Measurements from ENCODE around the gene SLC1A4. TPM values are rescaled to one million over a fixed set of nuclear protein-coding genes. Genes with fewer than 3 reads are reported as not detected.

Gene SLC1A4
- total RNA-seq (10 to 100 TPM; 21.2 to 21.3 TPM), polyA plus RNA-seq (1.9 TPM)

DNA sequence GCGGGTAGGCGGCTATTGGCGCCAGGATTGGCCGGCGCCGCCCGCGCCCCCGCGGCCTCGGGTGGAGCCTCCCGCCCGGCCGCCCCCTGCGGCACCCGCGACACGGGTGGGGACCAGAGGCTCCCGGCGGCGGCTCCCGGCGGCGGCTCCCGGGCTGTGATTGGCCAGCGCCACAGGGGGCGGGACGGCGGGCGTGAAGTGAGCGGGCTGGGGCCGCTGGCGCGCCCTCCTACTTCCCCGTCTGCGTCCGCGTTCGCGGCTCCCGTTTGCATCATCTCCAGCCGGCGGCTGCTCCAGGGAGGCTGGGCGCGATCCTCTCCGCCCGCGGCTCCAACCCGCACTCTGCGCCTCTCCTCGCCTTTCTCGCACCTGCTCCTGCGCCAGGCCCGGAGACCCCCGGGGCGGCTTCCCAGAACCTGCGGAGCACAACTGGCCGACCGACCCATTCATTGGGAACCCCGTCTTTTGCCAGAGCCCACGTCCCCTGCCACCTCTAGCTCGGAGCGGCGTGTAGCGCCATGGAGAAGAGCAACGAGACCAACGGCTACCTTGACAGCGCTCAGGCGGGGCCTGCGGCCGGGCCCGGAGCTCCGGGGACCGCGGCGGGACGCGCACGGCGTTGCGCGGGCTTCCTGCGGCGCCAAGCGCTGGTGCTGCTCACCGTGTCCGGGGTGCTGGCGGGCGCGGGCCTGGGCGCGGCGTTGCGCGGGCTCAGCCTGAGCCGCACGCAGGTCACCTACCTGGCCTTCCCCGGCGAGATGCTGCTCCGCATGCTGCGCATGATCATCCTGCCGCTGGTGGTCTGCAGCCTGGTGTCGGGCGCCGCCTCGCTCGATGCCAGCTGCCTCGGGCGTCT is at the start of gene SLC1A4:
Gene SLC1A4 (plus strand): TSS at position 274 of the 856 bp plus-strand sequence. CDS start 245 bp downstream, at position 519.
- Histone ChIP-seq H3K9me3 (ENCODE audit: low read length) (no peaks in the 10 kb centered on the region), H3K36me3 (ENCODE audit: insufficient read depth, low read length) (no peaks in the 10 kb centered on the region), H3K27me3 (ENCODE audit: insufficient read depth, low read length, poor library complexity, severe bottlenecking) (no peaks in the 10 kb centered on the region), H3K4me1 (ENCODE audit: insufficient read depth, low read length) (peaks cover 8% of the 10 kb centered on the region), H3K27ac (ENCODE audit: low read depth, low read length) (peak within 1 kb of the TSS; percentile 58), H3K4me3 (ENCODE audit: low read length) (peak within 1 kb of the TSS; percentile 69)
- DNase-seq, result peak; percentile 66 to 84 (median 76)
- Mint-ChIP-seq H3K27ac (peak within 1 kb of the TSS; percentile 61 to 90 (median 76)), H3K9me3 (no peaks in the 10 kb centered on the region), H3K4me1 (peaks cover 20 to 48% (median 36%) of the 10 kb centered on the region in 3 donors), H3K27me3 (peaks cover 0 to 3% of the 10 kb centered on the region in 2 donors), H3K36me3 (peaks cover 0 to 5% (median 2%) of the 10 kb centered on the region in 3 donors), H3K4me3 (peak within 1 kb of the TSS; percentile 87 to 95 (median 89))
- ChIA-PET POLR2A (interaction anchor here (1.0 to 1.5 kb wide), 2 partner anchors 67 to 238 kb away, joined by 3 to 8 read pairs; partner anchors contain the start of genes ACTR2 and CEP68), CTCF (interaction anchor here (0.9 to 1.4 kb wide), 5 partner anchors 11 to 180 kb away, joined by 3 to 5 read pairs (median 3); no protein-coding TSS in a partner anchor)

DNA sequence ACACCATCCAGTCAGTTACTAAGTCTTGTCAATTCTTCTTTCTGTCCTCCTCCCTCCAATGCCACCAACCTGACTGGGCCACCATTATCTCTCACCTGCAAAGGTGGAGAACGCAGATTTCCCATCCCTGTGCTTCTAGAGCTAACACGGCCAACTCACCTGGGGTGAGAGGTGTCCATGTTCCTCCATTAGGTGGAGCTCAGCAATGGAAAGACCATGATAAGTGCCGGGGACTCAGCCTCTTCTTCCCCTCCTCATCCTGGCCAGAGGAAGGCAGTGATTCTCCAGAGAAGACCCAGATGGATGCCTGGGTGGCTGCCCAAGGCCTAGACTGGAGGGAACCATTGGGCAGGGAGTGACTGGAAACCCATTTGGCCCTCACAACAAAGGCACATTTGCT is 48.1 kb upstream of the SLC1A4 start:
- Mint-ChIP-seq H3K4me3 (no peak overlapping the region), H3K9me3 (no peaks in the 10 kb centered on the region), H3K27ac (no peak overlapping the region), H3K36me3 (no peaks in the 10 kb centered on the region), H3K4me1 (peaks cover 21 to 32% (median 28%) of the 10 kb centered on the region in 3 donors), H3K27me3 (peaks cover 0 to 7% of the 10 kb centered on the region in 2 donors)
- Histone ChIP-seq H3K9me3 (ENCODE audit: low read length) (no peaks in the 10 kb centered on the region), H3K4me1 (ENCODE audit: insufficient read depth, low read length) (peaks cover 9% of the 10 kb centered on the region), H3K4me3 (ENCODE audit: low read length) (no peak overlapping the region), H3K27me3 (ENCODE audit: insufficient read depth, low read length, poor library complexity, severe bottlenecking) (no peaks in the 10 kb centered on the region), H3K36me3 (ENCODE audit: insufficient read depth, low read length) (no peaks in the 10 kb centered on the region), H3K27ac (ENCODE audit: low read depth, low read length) (no peak overlapping the region)
- no peak for DNase-seq
- CTCF ChIA-PET, result interaction anchor here (1.2 kb wide), 1 partner anchor 22 kb away, joined by 3 read pairs; no protein-coding TSS in a partner anchor
- POLR2A ChIA-PET, result no interaction called here

- no peak for DNase-seq
- H3K27ac Mint-ChIP-seq, result no peak overlapping the region
- H3K9me3 Mint-ChIP-seq, result no peaks in the 10 kb centered on the region
- H3K4me1 Mint-ChIP-seq, result peaks cover 27 to 39% (median 35%) of the 10 kb centered on the region in 3 donors
- ChIA-PET CTCF (interaction anchor here (1.2 kb wide), 1 partner anchor 22 kb away, joined by 3 read pairs; no protein-coding TSS in a partner anchor), POLR2A (no interaction called here)
- Histone ChIP-seq H3K36me3 (ENCODE audit: insufficient read depth, low read length) (no peaks in the 10 kb centered on the region), H3K9me3 (ENCODE audit: low read length) (no peaks in the 10 kb centered on the region), H3K27ac (ENCODE audit: low read depth, low read length) (no peak overlapping the region), H3K4me1 (ENCODE audit: insufficient read depth, low read length) (peaks cover 16% of the 10 kb centered on the region), H3K4me3 (ENCODE audit: low read length) (no peak overlapping the region), H3K27me3 (ENCODE audit: insufficient read depth, low read length, poor library complexity, severe bottlenecking) (no peaks in the 10 kb centered on the region)
- peaks cover 0 to 7% of the 10 kb centered on the region in 2 donors for H3K27me3 Mint-ChIP-seq
- H3K4me3 Mint-ChIP-seq, result no peak overlapping the region
- no peaks in the 10 kb centered on the region for H3K36me3 Mint-ChIP-seq
Measured at GRCh38 chr2:64941801-64942200, 47.4 kb upstream of the SLC1A4 start.

- no peaks in the 10 kb centered on the region for H3K27me3 ChIP-seq (ENCODE audit: insufficient read depth, low read length, poor library complexity, severe bottlenecking)
- Mint-ChIP-seq H3K4me3 (peak overlapping the region in 1 of 7 donors; percentile 19), H3K27me3 (peaks cover 0 to 7% of the 10 kb centered on the region in 2 donors), H3K4me1 (peaks cover 36 to 48% (median 44%) of the 10 kb centered on the region in 3 donors), H3K27ac (peak overlapping the region in 1 of 8 donors; percentile 12), H3K9me3 (no peaks in the 10 kb centered on the region), H3K36me3 (no peaks in the 10 kb centered on the region)
- H3K27ac ChIP-seq (ENCODE audit: low read depth, low read length), result no peak overlapping the region
- ChIA-PET CTCF (no interaction called here), POLR2A (no interaction called here)
- no peaks in the 10 kb centered on the region for H3K9me3 ChIP-seq (ENCODE audit: low read length)
- DNase-seq, result no peak
- no peak overlapping the region for H3K4me3 ChIP-seq (ENCODE audit: low read length)
- no peaks in the 10 kb centered on the region for H3K36me3 ChIP-seq (ENCODE audit: insufficient read depth, low read length)
- peaks cover 23% of the 10 kb centered on the region for H3K4me1 ChIP-seq (ENCODE audit: insufficient read depth, low read length)
Measured at GRCh38 chr2:64942693-64943092, 46.5 kb upstream of the SLC1A4 start.

GRCh38 chr2:64943387-64944150 is 45.6 kb upstream of the SLC1A4 start:
- no peaks in the 10 kb centered on the region for H3K36me3 ChIP-seq (ENCODE audit: insufficient read depth, low read length)
- Mint-ChIP-seq H3K4me1 (peaks cover 38 to 49% (median 47%) of the 10 kb centered on the region in 3 donors), H3K9me3 (no peaks in the 10 kb centered on the region), H3K36me3 (no peaks in the 10 kb centered on the region), H3K27ac (peak overlapping the region in 1 of 8 donors; percentile 24), H3K27me3 (peaks cover 0 to 7% of the 10 kb centered on the region in 2 donors), H3K4me3 (no peak overlapping the region)
- ChIA-PET POLR2A (no interaction called here), CTCF (no interaction called here)
- H3K4me1 ChIP-seq (ENCODE audit: insufficient read depth, low read length), result peaks cover 23% of the 10 kb centered on the region
- H3K4me3 ChIP-seq (ENCODE audit: low read length), result no peak overlapping the region
- DNase-seq, result no peak
- no peaks in the 10 kb centered on the region for H3K9me3 ChIP-seq (ENCODE audit: low read length)
- H3K27ac ChIP-seq (ENCODE audit: low read depth, low read length), result no peak overlapping the region
- no peaks in the 10 kb centered on the region for H3K27me3 ChIP-seq (ENCODE audit: insufficient read depth, low read length, poor library complexity, severe bottlenecking)

- peak overlapping the region in 2 of 8 donors; percentile 7 to 81 for H3K27ac Mint-ChIP-seq
- no peaks in the 10 kb centered on the region for H3K36me3 ChIP-seq (ENCODE audit: insufficient read depth, low read length)
- peaks cover 23% of the 10 kb centered on the region for H3K4me1 ChIP-seq (ENCODE audit: insufficient read depth, low read length)
- no peaks in the 10 kb centered on the region for H3K36me3 Mint-ChIP-seq
- peaks cover 33 to 42% (median 38%) of the 10 kb centered on the region in 3 donors for H3K4me1 Mint-ChIP-seq
- no peaks in the 10 kb centered on the region for H3K9me3 Mint-ChIP-seq
- DNase-seq, result no peak
- no peaks in the 10 kb centered on the region for H3K9me3 ChIP-seq (ENCODE audit: low read length)
- POLR2A ChIA-PET, result interaction anchor here (0.6 kb wide), 1 partner anchor 442 kb away, joined by 3 read pairs; no protein-coding TSS in a partner anchor
- H3K4me3 ChIP-seq (ENCODE audit: low read length), result no peak overlapping the region
- H3K27ac ChIP-seq (ENCODE audit: low read depth, low read length), result no peak overlapping the region
- H3K27me3 Mint-ChIP-seq, result peaks cover 0 to 5% of the 10 kb centered on the region in 2 donors
- CTCF ChIA-PET, result interaction anchor here (1.7 kb wide), 1 partner anchor 96 kb away, joined by 3 read pairs; no protein-coding TSS in a partner anchor
- peak overlapping the region in 1 of 7 donors; percentile 69 for H3K4me3 Mint-ChIP-seq
- H3K27me3 ChIP-seq (ENCODE audit: insufficient read depth, low read length, poor library complexity, severe bottlenecking), result no peaks in the 10 kb centered on the region
Measured at GRCh38 chr2:64944484-64944883, 44.7 kb upstream of the SLC1A4 start.

DNA sequence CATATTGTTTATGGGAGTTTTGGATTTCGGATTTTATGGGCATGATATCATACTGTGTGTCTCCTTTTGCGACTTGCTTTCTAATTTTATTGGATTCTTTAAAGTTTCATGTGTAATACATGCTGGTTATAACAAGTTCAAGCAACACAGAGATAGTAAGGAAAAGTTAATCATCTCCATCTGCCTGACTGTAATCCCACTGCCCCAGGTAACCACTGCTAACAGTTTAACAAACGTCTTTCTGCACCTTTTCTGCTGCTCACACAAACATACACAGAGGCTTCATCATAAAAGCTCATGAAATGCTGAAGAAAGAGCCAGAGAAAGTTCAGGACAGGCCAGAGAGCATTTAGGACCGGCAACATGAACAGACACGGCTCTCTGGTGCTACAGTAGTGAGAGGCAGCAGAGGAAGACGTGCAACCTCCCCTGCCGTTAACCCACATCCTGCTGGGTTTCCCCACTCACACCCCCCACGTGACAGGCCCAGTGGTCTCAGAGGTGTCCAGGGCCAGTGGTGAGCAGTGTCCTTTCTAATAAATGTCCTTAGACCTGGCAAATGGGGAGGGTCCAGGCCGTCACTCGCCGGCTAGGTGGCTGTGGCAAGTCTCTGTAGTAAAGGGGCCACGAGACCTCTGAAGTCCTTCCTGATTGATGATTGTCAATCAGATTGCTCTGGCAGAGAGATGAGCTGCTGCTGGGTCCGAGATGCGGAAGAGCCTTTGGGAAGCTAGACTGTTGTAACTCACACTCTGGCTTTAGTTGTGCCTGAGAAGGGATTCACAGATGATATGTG is 43.0 kb upstream of the SLC1A4 start:
- peaks cover 0 to 4% of the 10 kb centered on the region in 2 donors for H3K27me3 Mint-ChIP-seq
- no peaks in the 10 kb centered on the region for H3K27me3 ChIP-seq (ENCODE audit: insufficient read depth, low read length, poor library complexity, severe bottlenecking)
- peak; percentile 15 to 70 (median 36) for DNase-seq
- H3K27ac ChIP-seq (ENCODE audit: low read depth, low read length), result no peak overlapping the region
- H3K9me3 ChIP-seq (ENCODE audit: low read length), result no peaks in the 10 kb centered on the region
- POLR2A ChIA-PET, result interaction anchor here (1.0 kb wide), 1 partner anchor 29 kb away, joined by 3 read pairs; no protein-coding TSS in a partner anchor
- peak overlapping the region; percentile 23 to 91 (median 80) for H3K4me3 Mint-ChIP-seq
- H3K27ac Mint-ChIP-seq, result peak overlapping the region; percentile 32 to 96 (median 89)
- H3K4me1 Mint-ChIP-seq, result peaks cover 29 to 35% (median 33%) of the 10 kb centered on the region in 3 donors
- CTCF ChIA-PET, result interaction anchor here (1.1 to 1.7 kb wide), 4 partner anchors 28 to 94 kb away, joined by 3 to 4 read pairs (median 3); no protein-coding TSS in a partner anchor
- peak overlapping the region; percentile 43 for H3K4me3 ChIP-seq (ENCODE audit: low read length)
- H3K36me3 ChIP-seq (ENCODE audit: insufficient read depth, low read length), result no peaks in the 10 kb centered on the region
- H3K36me3 Mint-ChIP-seq, result no peaks in the 10 kb centered on the region
- peaks cover 23% of the 10 kb centered on the region for H3K4me1 ChIP-seq (ENCODE audit: insufficient read depth, low read length)
- no peaks in the 10 kb centered on the region for H3K9me3 Mint-ChIP-seq
